Measurements from ENCODE around the gene RBM6.
A peak's percentile ranks its signal among the peaks of the same experiment; 100 is the strongest.
"Not testable (repeated sequence)": the region's sequence is repeated elsewhere in the genome, so short reads cannot be mapped to it uniquely, and the experiment has no call there.

Gene RBM6

GRCh38 chr3:49992326-49992725, 52.4 kb downstream of the RBM6 start:
- no peak for DNase-seq (ENCODE audit: low spot score)

DNA sequence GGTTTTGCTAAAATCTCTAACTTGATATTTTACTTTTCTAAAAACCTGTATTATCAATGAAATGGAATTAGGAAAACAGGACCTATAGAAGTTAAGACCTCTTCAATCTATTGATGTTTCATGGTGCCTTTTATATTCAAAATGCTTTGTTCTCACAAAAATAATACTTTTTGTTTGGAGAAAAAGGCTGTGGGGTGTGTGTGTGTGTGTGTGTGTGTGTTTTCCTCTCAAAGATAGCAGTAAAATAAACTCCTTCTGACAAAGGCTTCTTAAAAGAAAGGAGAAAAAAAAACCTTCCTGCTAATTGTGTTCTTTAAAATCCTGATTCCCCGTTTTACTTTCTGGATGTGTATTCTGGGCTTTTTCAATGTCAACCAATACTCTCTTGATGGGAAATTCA, 54.5 kb downstream of the RBM6 start:
- DNase-seq (ENCODE audit: low spot score) = no peak

GRCh38 chr3:49996016-49996415, 56.1 kb downstream of the RBM6 start:
- no peak for DNase-seq (ENCODE audit: low spot score)

- DNase-seq (ENCODE audit: low spot score) = no peak
Measured at GRCh38 chr3:49997862-49998261, 57.9 kb downstream of the RBM6 start.

- no peak for DNase-seq (ENCODE audit: low spot score)
Measured at GRCh38 chr3:49998326-49998725, 58.4 kb downstream of the RBM6 start.

DNA sequence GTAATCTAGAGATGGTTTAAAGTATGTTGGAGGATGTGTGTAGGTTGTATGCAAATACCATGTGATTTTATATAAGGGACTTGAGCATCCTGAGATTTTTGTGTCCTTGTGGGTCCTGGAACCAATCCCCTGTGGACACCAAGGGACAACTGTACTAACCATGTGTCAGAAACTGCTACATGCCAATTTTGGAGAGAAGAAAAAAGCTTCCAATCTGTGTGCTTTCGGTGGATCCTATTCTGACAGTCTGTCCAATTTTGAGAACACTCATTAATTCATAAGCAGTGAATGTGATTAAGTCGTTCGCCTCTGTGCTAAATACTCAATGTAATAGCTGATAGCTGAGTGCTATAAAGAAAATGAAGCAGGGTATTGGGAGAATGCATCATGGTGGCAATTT, 61.6 kb downstream of the RBM6 start:
- DNase-seq (ENCODE audit: low spot score) = no peak

DNA sequence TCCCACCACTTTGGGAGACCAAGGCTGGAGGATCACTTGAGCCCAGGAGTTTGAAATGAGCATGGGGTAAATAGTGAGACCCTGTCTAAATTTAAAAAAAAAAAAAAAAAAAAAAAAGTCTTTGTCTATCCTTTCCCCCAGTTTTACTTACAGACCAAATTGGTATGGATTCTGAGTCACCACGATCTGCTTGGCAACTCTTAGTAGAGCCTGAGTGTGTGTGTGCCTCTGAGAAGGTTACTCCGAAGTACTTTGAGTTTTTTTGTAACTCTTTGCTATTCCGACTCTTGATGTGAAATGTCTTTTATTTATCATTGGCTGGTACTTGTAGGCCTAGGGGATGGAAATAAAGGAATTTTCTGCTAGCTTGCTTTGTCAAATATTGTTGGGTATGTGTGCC, 63.3 kb downstream of the RBM6 start:
- DNase-seq (ENCODE audit: low spot score) = no peak

DNA sequence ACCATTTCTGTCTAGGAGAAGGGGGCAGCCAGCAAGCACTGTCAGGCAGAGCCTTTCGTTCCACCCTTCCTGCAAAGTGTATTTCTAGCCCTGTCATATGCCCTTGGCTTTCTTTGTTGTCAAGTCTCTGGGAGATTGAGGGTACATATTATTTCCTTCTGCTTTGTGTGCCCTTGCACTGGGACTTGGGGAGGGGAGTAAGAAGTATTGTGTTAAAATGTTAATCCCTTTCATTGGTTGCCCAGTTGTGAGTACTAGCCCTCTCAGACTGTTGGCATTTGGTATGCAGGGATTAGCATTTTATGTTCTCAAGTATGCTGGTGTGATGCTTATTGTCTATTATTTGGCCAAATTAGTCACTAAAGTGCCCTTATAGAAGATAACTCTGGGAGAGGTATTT, 63.9 kb downstream of the RBM6 start:
- DNase-seq (ENCODE audit: low spot score) = no peak

DNA sequence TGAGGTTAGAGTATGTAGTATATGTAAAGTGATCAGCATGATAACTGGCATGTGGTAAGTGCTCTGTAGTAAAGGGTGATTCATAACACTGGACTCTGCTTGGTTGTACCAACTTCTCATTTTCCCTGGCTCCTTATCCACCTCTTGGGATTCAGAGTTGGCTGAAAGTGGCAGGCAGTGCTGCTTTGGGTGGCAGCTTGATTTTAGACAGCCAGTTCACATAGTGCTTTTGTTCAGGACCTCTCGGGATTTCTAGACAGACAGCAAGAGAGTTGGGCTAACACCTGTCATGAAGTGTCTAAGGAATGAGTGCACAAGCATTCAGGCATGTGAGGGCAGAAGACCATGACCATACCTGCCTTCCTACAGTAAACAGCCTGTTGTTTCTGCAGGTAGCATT, 69.0 kb downstream of the RBM6 start:
- no peak for DNase-seq (ENCODE audit: low spot score)

- DNase-seq (ENCODE audit: low spot score) = no peak
Measured at GRCh38 chr3:50010959-50011358, 71.0 kb downstream of the RBM6 start.

DNA sequence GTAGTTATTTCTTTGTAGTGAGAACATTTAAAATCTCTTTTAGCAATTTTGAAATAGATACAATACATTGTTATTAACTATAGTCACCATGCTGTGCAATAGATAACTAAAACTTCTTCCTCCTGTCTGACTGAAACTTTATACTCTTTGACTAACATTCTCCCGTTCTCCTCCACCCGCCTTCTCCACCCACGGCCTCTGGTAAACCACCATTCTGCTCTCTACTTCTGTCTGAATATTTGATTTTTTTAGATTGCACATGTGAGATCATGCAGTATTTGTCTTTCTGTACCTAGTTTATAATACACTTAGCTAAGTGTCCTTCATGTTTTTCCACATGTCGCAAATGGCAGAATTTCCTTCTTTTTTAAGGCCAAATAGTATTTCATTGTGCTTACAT, 76.0 kb downstream of the RBM6 start:
- no peak for DNase-seq (ENCODE audit: low spot score)

DNA sequence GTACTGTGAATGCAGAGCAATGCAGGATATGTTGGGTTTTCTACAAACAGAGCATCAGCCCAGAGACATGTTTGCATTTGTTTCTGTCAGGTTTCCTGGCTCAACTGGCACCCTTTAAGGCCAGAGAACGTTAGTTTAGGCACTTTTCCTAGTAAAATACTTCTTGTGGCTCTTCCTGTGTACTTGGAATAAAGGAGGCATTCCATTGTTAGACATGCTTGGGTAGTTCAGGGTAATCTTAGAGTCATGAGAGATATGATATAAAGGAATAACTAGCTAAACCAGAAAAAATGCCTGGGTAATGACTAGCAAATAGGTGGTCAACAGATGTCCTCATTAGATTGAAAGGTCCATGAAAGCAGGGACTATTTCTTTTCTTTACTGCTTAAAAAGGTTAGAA, 88.4 kb downstream of the RBM6 start:
- DNase-seq (ENCODE audit: low spot score) = no peak

DNA sequence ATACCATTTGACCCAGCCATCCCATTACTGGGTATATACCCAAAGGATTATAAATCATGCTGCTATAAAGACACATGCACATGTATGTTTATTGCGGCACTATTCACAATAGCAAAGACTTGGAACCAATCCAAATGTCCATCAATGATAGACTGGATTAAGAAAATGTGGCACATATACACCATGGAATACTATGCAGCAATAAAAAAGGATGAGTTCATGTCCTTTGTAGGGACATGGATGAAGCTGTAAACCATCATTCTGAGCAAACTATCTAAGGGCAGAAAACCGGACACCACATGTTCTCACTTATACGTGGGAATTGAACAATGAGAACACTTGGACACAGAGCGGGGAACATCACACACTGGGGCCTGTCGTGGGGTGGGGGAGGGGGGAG, 91.3 kb downstream of the RBM6 start:
- not testable (repeated sequence) for DNase-seq (ENCODE audit: low spot score)

DNA sequence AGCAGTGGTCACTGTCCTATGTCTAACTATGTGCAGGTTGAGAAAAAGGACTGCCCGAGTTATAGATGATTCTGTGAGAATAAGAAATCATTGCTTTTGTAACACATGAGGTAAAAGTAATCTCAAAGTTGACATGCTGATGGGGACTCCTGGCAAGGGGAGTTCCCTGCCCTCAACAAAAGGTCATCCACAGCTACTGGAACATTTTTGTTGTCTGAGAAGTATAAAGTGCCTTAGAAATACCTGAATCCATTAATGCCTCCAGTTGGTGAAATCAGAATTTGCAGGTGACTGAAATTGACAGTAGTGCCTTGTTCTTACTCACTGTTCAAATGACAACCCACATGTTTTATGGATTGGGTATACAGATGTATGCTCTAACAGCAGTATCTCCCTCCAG, 105.0 kb downstream of the RBM6 start:
- DNase-seq (ENCODE audit: low spot score) = no peak

DNA sequence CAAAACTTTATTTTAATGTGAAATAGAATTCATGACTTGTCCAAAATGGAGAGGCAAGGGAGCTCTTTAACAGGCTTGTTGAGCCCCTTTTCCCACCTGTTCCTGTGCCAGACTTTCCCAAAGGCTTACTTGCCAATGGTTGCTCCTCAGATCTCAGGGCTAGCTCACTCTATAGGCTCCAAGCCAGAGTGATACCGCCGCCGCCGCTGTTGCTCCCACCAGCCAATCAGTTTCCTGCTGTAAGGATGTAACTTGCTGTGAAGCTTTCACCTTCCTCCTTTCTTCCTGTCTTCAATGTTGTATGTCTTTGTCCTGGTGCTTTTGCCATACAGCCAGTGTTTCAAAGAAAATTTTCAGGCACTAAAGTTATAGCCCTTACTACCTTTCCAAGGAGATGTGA, 107.5 kb downstream of the RBM6 start:
- no peak for DNase-seq (ENCODE audit: low spot score)

GRCh38 chr3:50050361-50050760, 110.4 kb downstream of the RBM6 start:
- DNase-seq (ENCODE audit: low spot score) = no peak

DNA sequence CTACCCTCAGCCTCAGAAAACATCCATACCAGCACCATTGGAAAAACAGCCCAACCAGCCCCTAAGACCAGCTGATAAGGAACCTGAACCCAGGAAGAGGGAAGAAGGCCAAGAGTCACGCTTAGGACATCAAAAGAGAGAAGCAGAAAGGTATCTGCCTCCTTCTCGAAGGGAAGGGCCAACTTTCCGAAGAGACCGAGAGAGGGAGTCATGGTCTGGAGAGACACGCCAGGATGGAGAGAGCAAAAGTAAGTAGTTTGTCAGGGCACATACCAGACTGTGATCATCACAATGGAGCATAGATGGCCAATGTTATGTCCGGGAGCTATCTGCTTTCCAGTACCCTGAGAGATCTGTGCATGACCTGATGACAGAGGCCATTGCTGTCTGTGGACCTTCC, 117.8 kb downstream of the RBM6 start:
- DNase-seq (ENCODE audit: low spot score) = no peak

GRCh38 chr3:50068134-50068533, 128.2 kb downstream of the RBM6 start:
- no peak for DNase-seq (ENCODE audit: low spot score)

GRCh38 chr3:50078091-50078490, 138.1 kb downstream of the RBM6 start:
- no peak for DNase-seq (ENCODE audit: low spot score)

- no peak for DNase-seq (ENCODE audit: low spot score)
Measured at GRCh38 chr3:50078622-50079021, 138.7 kb downstream of the RBM6 start.

GRCh38 chr3:50084951-50085350, 145.0 kb downstream of the RBM6 start:
- DNase-seq (ENCODE audit: low spot score) = not testable (repeated sequence)

DNA sequence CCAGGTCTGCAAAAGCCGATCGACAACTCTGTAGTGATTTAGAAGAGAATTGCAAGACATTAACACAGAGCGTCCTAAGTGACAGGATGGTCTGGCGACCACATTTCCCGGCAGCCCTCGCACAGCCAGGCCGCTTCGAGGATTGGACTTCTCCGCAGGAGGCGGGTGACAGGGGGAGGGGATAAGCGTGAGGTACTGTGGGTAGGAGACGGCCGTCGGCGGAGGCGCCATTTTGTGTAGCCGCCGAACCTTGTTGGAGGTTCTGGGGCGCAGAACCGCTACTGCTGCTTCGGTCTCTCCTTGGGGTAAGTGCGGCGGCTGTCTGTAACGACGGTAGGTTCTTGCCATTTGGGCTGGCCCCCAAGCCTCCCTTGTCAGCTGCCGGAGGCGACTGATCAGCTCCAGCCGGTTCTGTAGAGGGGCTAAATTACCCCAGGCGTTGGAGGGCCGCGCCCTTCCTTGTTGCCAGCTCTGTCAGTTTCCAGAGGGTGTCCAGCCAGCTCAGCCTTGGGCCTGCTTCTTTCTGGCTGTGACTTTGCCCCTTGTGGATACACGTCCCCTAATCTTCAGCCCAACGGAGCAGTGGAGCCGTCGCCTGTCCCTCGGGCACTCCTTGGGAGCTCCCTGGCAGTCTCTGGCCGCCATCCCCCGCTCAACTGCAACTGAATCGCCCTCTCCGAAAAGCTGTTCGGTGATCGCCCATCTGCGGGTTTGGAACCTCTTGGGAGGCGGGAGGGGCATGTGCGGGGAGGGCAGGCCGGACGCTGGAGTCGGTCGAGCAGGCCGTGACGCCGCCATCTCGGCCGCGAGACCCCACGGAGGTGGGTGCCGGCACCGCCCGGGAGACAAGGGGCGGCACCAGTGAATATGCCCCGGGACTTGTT, 149.0 kb downstream of the RBM6 start, which contains the start of gene RBM5:
Gene RBM5, plus strand, starts transcription at position 195 of the 884 bp plus-strand sequence. CDS start 1,516 bp downstream, outside the sequence.
- DNase-seq (ENCODE audit: low spot score) = peak; percentile 85

DNA sequence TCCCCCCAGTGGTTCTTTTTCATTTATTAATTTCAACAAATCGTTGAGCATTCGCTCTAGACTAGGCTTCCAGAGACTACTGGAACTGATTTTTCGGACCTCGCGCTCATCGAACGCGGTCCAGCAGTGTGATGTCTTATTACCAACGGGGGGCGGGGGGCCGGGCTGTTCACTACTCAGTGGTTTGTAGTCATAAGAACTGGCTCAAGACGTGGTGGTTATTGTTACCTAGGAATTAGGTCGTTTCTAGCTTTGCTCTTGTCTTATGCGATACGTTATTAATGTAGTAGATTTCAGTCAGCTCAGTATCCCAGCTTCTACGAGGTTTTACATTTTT, 149.6 kb downstream of the RBM6 start:
- DNase-seq (ENCODE audit: low spot score) = no peak

- DNase-seq (ENCODE audit: low spot score) = no peak
Measured at GRCh38 chr3:50090984-50091383, 151.0 kb downstream of the RBM6 start.
